Measurements from ENCODE around the gene CLASRP. TPM values are rescaled to one million over a fixed set of nuclear protein-coding genes. Genes with fewer than 3 reads are reported as not detected.

Gene CLASRP
- total RNA-seq, 1 donor = 49.4 TPM

GRCh38 chr19:45079063-45079910, 40.4 kb downstream of the CLASRP start, which contains the start of gene GEMIN7:
Gene GEMIN7 (plus strand): TSS chr19:45079260. CDS start chr19:45090115, 10,855 bp downstream.
- no peaks in the 10 kb centered on the region for H3K27me3 ChIP-seq (ENCODE audit: insufficient read depth, low read length)
- peaks cover 50% of the 10 kb centered on the region for H3K4me1 ChIP-seq (ENCODE audit: insufficient read depth, low read length)
- peak within 1 kb of the TSS; percentile 84 for H3K4me3 ChIP-seq (ENCODE audit: low read length)
- no peaks in the 10 kb centered on the region for H3K9me3 ChIP-seq (ENCODE audit: low read depth, low read length)

- Histone ChIP-seq H3K9me3 (ENCODE audit: low read depth, low read length) (no peaks in the 10 kb centered on the region), H3K4me3 (ENCODE audit: low read length) (peak overlapping the region; percentile 84), H3K27me3 (ENCODE audit: insufficient read depth, low read length) (no peaks in the 10 kb centered on the region), H3K4me1 (ENCODE audit: insufficient read depth, low read length) (peaks cover 43% of the 10 kb centered on the region)
Observed at GRCh38 chr19:45079911-45080370, 41.1 kb downstream of the CLASRP start.

GRCh38 chr19:45082170-45082569, 43.3 kb downstream of the CLASRP start:
- no peak overlapping the region for H3K4me3 ChIP-seq (ENCODE audit: low read length)
- no peaks in the 10 kb centered on the region for H3K27me3 ChIP-seq (ENCODE audit: insufficient read depth, low read length)
- no peaks in the 10 kb centered on the region for H3K9me3 ChIP-seq (ENCODE audit: low read depth, low read length)
- H3K4me1 ChIP-seq (ENCODE audit: insufficient read depth, low read length) = peaks cover 35% of the 10 kb centered on the region

- Histone ChIP-seq H3K4me1 (ENCODE audit: insufficient read depth, low read length) (peaks cover 26% of the 10 kb centered on the region), H3K27me3 (ENCODE audit: insufficient read depth, low read length) (no peaks in the 10 kb centered on the region), H3K9me3 (ENCODE audit: low read depth, low read length) (no peaks in the 10 kb centered on the region), H3K4me3 (ENCODE audit: low read length) (no peak overlapping the region)
Observed at GRCh38 chr19:45086480-45086879, 47.6 kb downstream of the CLASRP start.

- Histone ChIP-seq H3K4me3 (ENCODE audit: low read length) (no peak overlapping the region), H3K9me3 (ENCODE audit: low read depth, low read length) (no peaks in the 10 kb centered on the region), H3K4me1 (ENCODE audit: insufficient read depth, low read length) (peaks cover 30% of the 10 kb centered on the region), H3K27me3 (ENCODE audit: insufficient read depth, low read length) (no peaks in the 10 kb centered on the region)
Observed at GRCh38 chr19:45087531-45087930, 48.7 kb downstream of the CLASRP start.

GRCh38 chr19:45090034-45090433, 51.2 kb downstream of the CLASRP start:
- Histone ChIP-seq H3K27me3 (ENCODE audit: insufficient read depth, low read length) (no peaks in the 10 kb centered on the region), H3K4me3 (ENCODE audit: low read length) (no peak overlapping the region), H3K9me3 (ENCODE audit: low read depth, low read length) (no peaks in the 10 kb centered on the region), H3K4me1 (ENCODE audit: insufficient read depth, low read length) (peaks cover 47% of the 10 kb centered on the region)

- no peaks in the 10 kb centered on the region for H3K9me3 ChIP-seq (ENCODE audit: low read depth, low read length)
- H3K4me3 ChIP-seq (ENCODE audit: low read length) = no peak overlapping the region
- no peaks in the 10 kb centered on the region for H3K27me3 ChIP-seq (ENCODE audit: insufficient read depth, low read length)
- H3K4me1 ChIP-seq (ENCODE audit: insufficient read depth, low read length) = peaks cover 53% of the 10 kb centered on the region
Observed at GRCh38 chr19:45090606-45091005, 51.8 kb downstream of the CLASRP start.

- H3K27me3 ChIP-seq (ENCODE audit: insufficient read depth, low read length) = no peaks in the 10 kb centered on the region
- H3K9me3 ChIP-seq (ENCODE audit: low read depth, low read length) = no peaks in the 10 kb centered on the region
- H3K4me1 ChIP-seq (ENCODE audit: insufficient read depth, low read length) = peaks cover 57% of the 10 kb centered on the region
- peak overlapping the region; percentile 86 for H3K4me3 ChIP-seq (ENCODE audit: low read length)
Observed at GRCh38 chr19:45091031-45091923, 52.4 kb downstream of the CLASRP start.

GRCh38 chr19:45092747-45093678, 54.2 kb downstream of the CLASRP start, which contains the start of gene PPP1R37:
Gene PPP1R37 (plus strand): TSS chr19:45093179. CDS start chr19:45093326, 147 bp downstream.
- H3K9me3 ChIP-seq (ENCODE audit: low read depth, low read length) = no peaks in the 10 kb centered on the region
- peaks cover 55% of the 10 kb centered on the region for H3K4me1 ChIP-seq (ENCODE audit: insufficient read depth, low read length)
- no peaks in the 10 kb centered on the region for H3K27me3 ChIP-seq (ENCODE audit: insufficient read depth, low read length)
- H3K4me3 ChIP-seq (ENCODE audit: low read length) = peak within 1 kb of the TSS; percentile 86

- Histone ChIP-seq H3K9me3 (ENCODE audit: low read depth, low read length) (no peaks in the 10 kb centered on the region), H3K4me1 (ENCODE audit: insufficient read depth, low read length) (peaks cover 53% of the 10 kb centered on the region)
Observed at GRCh38 chr19:45094137-45094536, 55.3 kb downstream of the CLASRP start.

GRCh38 chr19:45094707-45095106, 55.9 kb downstream of the CLASRP start:
- H3K9me3 ChIP-seq (ENCODE audit: low read depth, low read length) = no peaks in the 10 kb centered on the region
- no peaks in the 10 kb centered on the region for H3K27me3 ChIP-seq (ENCODE audit: insufficient read depth, low read length)
- no peak overlapping the region for H3K4me3 ChIP-seq (ENCODE audit: low read length)
- H3K4me1 ChIP-seq (ENCODE audit: insufficient read depth, low read length) = peaks cover 53% of the 10 kb centered on the region

More at GRCh38 chr19:45094137-45094536, 55.3 kb downstream of the CLASRP start:
- H3K27me3 ChIP-seq (ENCODE audit: insufficient read depth, low read length) = no peaks in the 10 kb centered on the region
- peak overlapping the region; percentile 86 for H3K4me3 ChIP-seq (ENCODE audit: low read length)

GRCh38 chr19:45095496-45096413, 56.9 kb downstream of the CLASRP start:
- H3K4me3 ChIP-seq (ENCODE audit: low read length) = no peak overlapping the region
- H3K4me1 ChIP-seq (ENCODE audit: insufficient read depth, low read length) = peaks cover 52% of the 10 kb centered on the region
- no peaks in the 10 kb centered on the region for H3K9me3 ChIP-seq (ENCODE audit: low read depth, low read length)
- no peaks in the 10 kb centered on the region for H3K27me3 ChIP-seq (ENCODE audit: insufficient read depth, low read length)

GRCh38 chr19:45096700-45097099, 57.9 kb downstream of the CLASRP start:
- no peak overlapping the region for H3K4me3 ChIP-seq (ENCODE audit: low read length)
- H3K9me3 ChIP-seq (ENCODE audit: low read depth, low read length) = no peaks in the 10 kb centered on the region
- peaks cover 45% of the 10 kb centered on the region for H3K4me1 ChIP-seq (ENCODE audit: insufficient read depth, low read length)
- no peaks in the 10 kb centered on the region for H3K27me3 ChIP-seq (ENCODE audit: insufficient read depth, low read length)
